DLD1 (cell line): ENCODE results near the gene YAE1.

ENCODE experiments used
- in situ Hi-C: cut with HindIII; loops from 2 replicates; pipeline ENCODE4 v1.10.0; 2017; ENCODE audit warnings: low sequenced_read_pairs

The YAE1 gene

GRCh38 chr7:39554583-39555165 is 11.5 kb upstream of the YAE1 start:
- in situ Hi-C loops: no loop called here

- in situ Hi-C loops: no loop called here
These were observed 9.0 kb upstream of the YAE1 start for GRCh38 chr7:39557222-39557621.

- in situ Hi-C loops: no loop called here
These were observed 8.3 kb upstream of the YAE1 start for GRCh38 chr7:39557911-39558310.

- in situ Hi-C loops: no loop called here
These were observed 5.8 kb upstream of the YAE1 start for GRCh38 chr7:39560408-39560807.

GRCh38 chr7:39560997-39561396 is 5.2 kb upstream of the YAE1 start:
- in situ Hi-C loops: no loop called here

- in situ Hi-C loops: no loop called here
These were observed 666 bp upstream of the YAE1 start for GRCh38 chr7:39565538-39565937.

- in situ Hi-C loops: no loop called here
These were observed 1.1 kb downstream of the YAE1 start for GRCh38 chr7:39567294-39567693.

GRCh38 chr7:39574673-39575349 is 8.6 kb downstream of the YAE1 start:
- in situ Hi-C loops: no loop called here

- in situ Hi-C loops: no loop called here
These were observed 11.1 kb downstream of the YAE1 start for GRCh38 chr7:39577229-39577874.

GRCh38 chr7:39580149-39580874 is 14.1 kb downstream of the YAE1 start:
- in situ Hi-C loops: no loop called here

- in situ Hi-C loops: no loop called here
These were observed 16.3 kb downstream of the YAE1 start for GRCh38 chr7:39582536-39582935.

- in situ Hi-C loops: no loop called here
These were observed 17.3 kb downstream of the YAE1 start for GRCh38 chr7:39583539-39583938.

- in situ Hi-C loops: no loop called here
These were observed 21.2 kb downstream of the YAE1 start for GRCh38 chr7:39587393-39587792.

- in situ Hi-C loops: no loop called here
These were observed 22.2 kb downstream of the YAE1 start for GRCh38 chr7:39588416-39588815.

GRCh38 chr7:39589323-39590111 is 23.3 kb downstream of the YAE1 start:
- in situ Hi-C loops: no loop called here

GRCh38 chr7:39592586-39592985 is 26.4 kb downstream of the YAE1 start:
- in situ Hi-C loops: no loop called here

GRCh38 chr7:39594988-39595620 is 28.9 kb downstream of the YAE1 start:
- in situ Hi-C loops: no loop called here

- in situ Hi-C loops: no loop called here
These were observed 36.1 kb downstream of the YAE1 start for GRCh38 chr7:39602351-39602750.

GRCh38 chr7:39603924-39604323 is 37.7 kb downstream of the YAE1 start:
- in situ Hi-C loops: no loop called here

- in situ Hi-C loops: no loop called here
These were observed 38.9 kb downstream of the YAE1 start for GRCh38 chr7:39605087-39605486.
